ENCODE data around the gene ATRNL1.

ATRNL1 gene

GRCh38 chr10:115879372-115880089 lies 786.4 kb downstream of the ATRNL1 start:
- no CpG with 5 or more reads among the region's 6 CpGs for WGBS, 2 donors (ENCODE audit: extremely low coverage in 2 of 2, insufficient read length in 2 of 2, insufficient replicate concordance in 1 of 2)
- H3K4me3 ChIP-seq (ENCODE audit: low read length in 2 of 2) = no peak overlapping the region
- no peak overlapping the region for H3K4me2 ChIP-seq (ENCODE audit: insufficient read depth, low read length, poor library complexity, severe bottlenecking)
- no peak overlapping the region for H3K14ac ChIP-seq (ENCODE audit: low read length)
- H3K36me3 ChIP-seq (replicated peaks in 1 of 2; ENCODE audit: control insufficient read depth in 2 of 2, insufficient read depth in 2 of 2, low read length in 2 of 2) = no peaks in the 10 kb centered on the region
- no peak overlapping the region for H2BK12ac ChIP-seq (ENCODE audit: low read length)
- no peak overlapping the region for H4K91ac ChIP-seq (ENCODE audit: low read depth, low read length, poor library complexity)
- no peak overlapping the region for H3K9ac ChIP-seq (ENCODE audit: low read depth, low read length, poor library complexity)
- no peaks in the 10 kb centered on the region for H3K27me3 ChIP-seq (ENCODE audit: control insufficient read depth in 3 of 3, insufficient read depth in 3 of 3, low read depth in 1 of 3, low read length in 3 of 3)
- no peak overlapping the region for H3K18ac ChIP-seq (ENCODE audit: low read length)
- no peak overlapping the region for H3K27ac ChIP-seq (replicated peaks; ENCODE audit: low read length)
- no peaks in the 10 kb centered on the region for H3K79me1 ChIP-seq (ENCODE audit: low read depth, low read length)
- H4K8ac ChIP-seq (ENCODE audit: low read depth, low read length) = no peak overlapping the region
- H2BK15ac ChIP-seq (ENCODE audit: low read length) = no peak overlapping the region
- no peaks in the 10 kb centered on the region for H3K9me3 ChIP-seq (replicated peaks in 1 of 2; ENCODE audit: control insufficient read depth in 2 of 2, insufficient read depth in 1 of 2, low read depth in 1 of 2, low read length in 2 of 2)
- H2BK5ac ChIP-seq (ENCODE audit: low read length) = no peak overlapping the region
- no peak overlapping the region for H2AFZ ChIP-seq (ENCODE audit: low read length)
- DNase-seq (ENCODE audit: low spot score) = no peak
- no peak overlapping the region for H3K23ac ChIP-seq (ENCODE audit: low read depth, low read length, poor library complexity)
- H2BK120ac ChIP-seq (ENCODE audit: low read depth, low read length) = no peak overlapping the region
- no peaks in the 10 kb centered on the region for H3K4me1 ChIP-seq (ENCODE audit: control insufficient read depth in 2 of 2, insufficient read depth in 1 of 2, low read depth in 1 of 2, low read length in 2 of 2)
- H3K4ac ChIP-seq (ENCODE audit: low read length) = no peak overlapping the region
- no peak overlapping the region for H2AK5ac ChIP-seq (ENCODE audit: low read depth, low read length)

- Histone ChIP-seq H2AFZ (ENCODE audit: low read length) (no peak overlapping the region), H3K9ac (ENCODE audit: low read depth, low read length, poor library complexity) (no peak overlapping the region), H3K14ac (ENCODE audit: low read length) (no peak overlapping the region), H3K18ac (ENCODE audit: low read length) (no peak overlapping the region), H3K4me3 (ENCODE audit: low read length in 2 of 2) (peak overlapping the region in 1 of 2 donors; percentile 25), H3K36me3 (replicated peaks in 1 of 2; ENCODE audit: control insufficient read depth in 2 of 2, insufficient read depth in 2 of 2, low read length in 2 of 2) (no peaks in the 10 kb centered on the region), H2AK5ac (ENCODE audit: low read depth, low read length) (no peak overlapping the region), H2BK120ac (ENCODE audit: low read depth, low read length) (no peak overlapping the region), H3K27me3 (ENCODE audit: control insufficient read depth in 3 of 3, insufficient read depth in 3 of 3, low read depth in 1 of 3, low read length in 3 of 3) (no peaks in the 10 kb centered on the region), H2BK5ac (ENCODE audit: low read length) (no peak overlapping the region), H3K23ac (ENCODE audit: low read depth, low read length, poor library complexity) (no peak overlapping the region), H3K27ac (replicated peaks; ENCODE audit: low read length) (no peak overlapping the region), H2BK12ac (ENCODE audit: low read length) (no peak overlapping the region), H4K8ac (ENCODE audit: low read depth, low read length) (no peak overlapping the region), H3K4ac (ENCODE audit: low read length) (no peak overlapping the region), H4K91ac (ENCODE audit: low read depth, low read length, poor library complexity) (no peak overlapping the region), H2BK15ac (ENCODE audit: low read length) (no peak overlapping the region), H3K9me3 (replicated peaks in 1 of 2; ENCODE audit: control insufficient read depth in 2 of 2, insufficient read depth in 1 of 2, low read depth in 1 of 2, low read length in 2 of 2) (no peaks in the 10 kb centered on the region), H3K4me2 (ENCODE audit: insufficient read depth, low read length, poor library complexity, severe bottlenecking) (no peak overlapping the region), H3K79me1 (ENCODE audit: low read depth, low read length) (no peaks in the 10 kb centered on the region), H3K4me1 (ENCODE audit: control insufficient read depth in 2 of 2, insufficient read depth in 1 of 2, low read depth in 1 of 2, low read length in 2 of 2) (no peaks in the 10 kb centered on the region)
- WGBS, 2 donors (ENCODE audit: extremely low coverage in 2 of 2, insufficient read length in 2 of 2, insufficient replicate concordance in 1 of 2) = no CpG with 5 or more reads among the region's 4 CpGs
- no peak for DNase-seq (ENCODE audit: low spot score)
Measured at GRCh38 chr10:115882021-115882420, 788.9 kb downstream of the ATRNL1 start.

GRCh38 chr10:115883372-115883771 lies 790.2 kb downstream of the ATRNL1 start:
- no peak overlapping the region for H3K4ac ChIP-seq (ENCODE audit: low read length)

GRCh38 chr10:115884331-115884730 lies 791.2 kb downstream of the ATRNL1 start:
- Histone ChIP-seq H3K18ac (ENCODE audit: low read length) (no peak overlapping the region), H2AK5ac (ENCODE audit: low read depth, low read length) (no peak overlapping the region), H3K23ac (ENCODE audit: low read depth, low read length, poor library complexity) (no peak overlapping the region), H3K4me1 (ENCODE audit: control insufficient read depth in 2 of 2, insufficient read depth in 1 of 2, low read depth in 1 of 2, low read length in 2 of 2) (peaks cover 0 to 5% of the 10 kb centered on the region in 2 donors), H2BK120ac (ENCODE audit: low read depth, low read length) (no peak overlapping the region), H3K14ac (ENCODE audit: low read length) (no peak overlapping the region), H4K91ac (ENCODE audit: low read depth, low read length, poor library complexity) (no peak overlapping the region), H3K9me3 (replicated peaks in 1 of 2; ENCODE audit: control insufficient read depth in 2 of 2, insufficient read depth in 1 of 2, low read depth in 1 of 2, low read length in 2 of 2) (no peaks in the 10 kb centered on the region), H2BK5ac (ENCODE audit: low read length) (no peak overlapping the region), H4K8ac (ENCODE audit: low read depth, low read length) (no peak overlapping the region), H2BK15ac (ENCODE audit: low read length) (no peak overlapping the region), H3K4me2 (ENCODE audit: insufficient read depth, low read length, poor library complexity, severe bottlenecking) (no peak overlapping the region), H3K27me3 (ENCODE audit: control insufficient read depth in 3 of 3, insufficient read depth in 3 of 3, low read depth in 1 of 3, low read length in 3 of 3) (no peaks in the 10 kb centered on the region), H2AFZ (ENCODE audit: low read length) (no peak overlapping the region), H3K79me1 (ENCODE audit: low read depth, low read length) (no peaks in the 10 kb centered on the region), H3K4ac (ENCODE audit: low read length) (no peak overlapping the region), H3K9ac (ENCODE audit: low read depth, low read length, poor library complexity) (no peak overlapping the region), H3K27ac (replicated peaks; ENCODE audit: low read length) (no peak overlapping the region), H2BK12ac (ENCODE audit: low read length) (no peak overlapping the region), H3K36me3 (replicated peaks in 1 of 2; ENCODE audit: control insufficient read depth in 2 of 2, insufficient read depth in 2 of 2, low read length in 2 of 2) (no peaks in the 10 kb centered on the region), H3K4me3 (ENCODE audit: low read length in 2 of 2) (no peak overlapping the region)
- no CpG with 5 or more reads among the region's 5 CpGs for WGBS, 2 donors (ENCODE audit: extremely low coverage in 2 of 2, insufficient read length in 2 of 2, insufficient replicate concordance in 1 of 2)
- DNase-seq (ENCODE audit: low spot score) = no peak

More at GRCh38 chr10:115883372-115883771, 790.2 kb downstream of the ATRNL1 start:
- Histone ChIP-seq H2BK120ac (ENCODE audit: low read depth, low read length) (no peak overlapping the region), H3K4me1 (ENCODE audit: control insufficient read depth in 2 of 2, insufficient read depth in 1 of 2, low read depth in 1 of 2, low read length in 2 of 2) (peaks cover 0 to 2% of the 10 kb centered on the region in 2 donors), H4K91ac (ENCODE audit: low read depth, low read length, poor library complexity) (no peak overlapping the region), H3K9ac (ENCODE audit: low read depth, low read length, poor library complexity) (no peak overlapping the region), H3K36me3 (replicated peaks in 1 of 2; ENCODE audit: control insufficient read depth in 2 of 2, insufficient read depth in 2 of 2, low read length in 2 of 2) (no peaks in the 10 kb centered on the region), H3K18ac (ENCODE audit: low read length) (no peak overlapping the region), H3K23ac (ENCODE audit: low read depth, low read length, poor library complexity) (no peak overlapping the region), H3K79me1 (ENCODE audit: low read depth, low read length) (no peaks in the 10 kb centered on the region), H2BK15ac (ENCODE audit: low read length) (no peak overlapping the region), H3K4me3 (ENCODE audit: low read length in 2 of 2) (no peak overlapping the region), H2AFZ (ENCODE audit: low read length) (no peak overlapping the region), H4K8ac (ENCODE audit: low read depth, low read length) (no peak overlapping the region), H2AK5ac (ENCODE audit: low read depth, low read length) (no peak overlapping the region), H2BK5ac (ENCODE audit: low read length) (no peak overlapping the region), H3K27ac (replicated peaks; ENCODE audit: low read length) (no peak overlapping the region), H3K14ac (ENCODE audit: low read length) (no peak overlapping the region), H2BK12ac (ENCODE audit: low read length) (no peak overlapping the region), H3K27me3 (ENCODE audit: control insufficient read depth in 3 of 3, insufficient read depth in 3 of 3, low read depth in 1 of 3, low read length in 3 of 3) (no peaks in the 10 kb centered on the region), H3K9me3 (replicated peaks in 1 of 2; ENCODE audit: control insufficient read depth in 2 of 2, insufficient read depth in 1 of 2, low read depth in 1 of 2, low read length in 2 of 2) (no peaks in the 10 kb centered on the region), H3K4me2 (ENCODE audit: insufficient read depth, low read length, poor library complexity, severe bottlenecking) (no peak overlapping the region)
- DNase-seq (ENCODE audit: low spot score) = no peak
- WGBS, 2 donors (ENCODE audit: extremely low coverage in 2 of 2, insufficient read length in 2 of 2, insufficient replicate concordance in 1 of 2) = no CpG with 5 or more reads among the region's 1 CpG

Data from neuronal stem cell (in vitro differentiated cells).